UCSD-AML1 (cell line): ENCODE results near the gene BCOR.

Experiments used
- DNase-seq: peaks from one replicate; lab custom pipeline; 2025; ENCODE audit not compliant: unreplicated experiment; lab: John Stamatoyannopoulos, UW

BCOR gene

DNA sequence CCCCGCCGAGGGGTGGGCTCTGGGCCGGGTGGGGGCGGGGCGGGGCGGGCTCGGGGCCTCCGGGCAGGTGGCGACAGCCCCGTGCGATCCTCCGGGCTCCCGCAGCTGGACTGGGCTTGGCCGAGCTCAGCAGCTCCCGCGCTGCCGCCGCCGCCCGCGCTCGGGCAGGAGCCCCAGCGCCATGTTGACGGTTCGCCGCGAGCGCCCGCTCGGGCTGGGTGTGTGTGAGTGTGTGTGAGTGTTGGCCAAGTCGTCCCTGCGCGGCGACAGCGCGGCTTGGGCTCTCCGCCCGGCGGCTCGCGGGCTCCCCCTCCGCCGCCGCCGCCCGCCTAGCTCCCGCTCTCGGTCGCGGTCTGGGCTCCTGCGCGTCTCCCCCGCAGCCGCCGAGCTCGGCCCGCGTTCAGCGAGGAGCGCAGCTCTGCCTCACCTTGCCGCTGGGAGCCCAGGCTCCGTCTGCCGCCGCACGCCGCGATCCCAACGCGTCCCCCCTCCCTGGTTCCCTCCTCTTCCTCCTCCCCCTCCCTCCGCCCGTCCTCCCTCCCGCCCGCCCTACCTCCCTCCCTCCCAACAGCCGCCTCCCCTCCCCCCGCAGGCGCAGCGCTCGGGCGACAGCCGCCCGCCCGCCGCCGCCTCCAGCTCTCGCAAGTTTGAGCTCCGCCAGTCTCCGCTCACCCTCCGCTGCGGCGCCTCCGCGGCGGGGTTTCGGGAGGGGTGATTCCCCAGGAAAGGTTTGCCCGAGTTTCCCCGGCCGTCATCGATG is at the start of gene BCOR:
Gene BCOR, minus strand, starts transcription at position 455 of the 760 bp plus-strand sequence. CDS start 20,029 bp downstream, outside the sequence.
- DNase-seq = peak; percentile 74

DNA sequence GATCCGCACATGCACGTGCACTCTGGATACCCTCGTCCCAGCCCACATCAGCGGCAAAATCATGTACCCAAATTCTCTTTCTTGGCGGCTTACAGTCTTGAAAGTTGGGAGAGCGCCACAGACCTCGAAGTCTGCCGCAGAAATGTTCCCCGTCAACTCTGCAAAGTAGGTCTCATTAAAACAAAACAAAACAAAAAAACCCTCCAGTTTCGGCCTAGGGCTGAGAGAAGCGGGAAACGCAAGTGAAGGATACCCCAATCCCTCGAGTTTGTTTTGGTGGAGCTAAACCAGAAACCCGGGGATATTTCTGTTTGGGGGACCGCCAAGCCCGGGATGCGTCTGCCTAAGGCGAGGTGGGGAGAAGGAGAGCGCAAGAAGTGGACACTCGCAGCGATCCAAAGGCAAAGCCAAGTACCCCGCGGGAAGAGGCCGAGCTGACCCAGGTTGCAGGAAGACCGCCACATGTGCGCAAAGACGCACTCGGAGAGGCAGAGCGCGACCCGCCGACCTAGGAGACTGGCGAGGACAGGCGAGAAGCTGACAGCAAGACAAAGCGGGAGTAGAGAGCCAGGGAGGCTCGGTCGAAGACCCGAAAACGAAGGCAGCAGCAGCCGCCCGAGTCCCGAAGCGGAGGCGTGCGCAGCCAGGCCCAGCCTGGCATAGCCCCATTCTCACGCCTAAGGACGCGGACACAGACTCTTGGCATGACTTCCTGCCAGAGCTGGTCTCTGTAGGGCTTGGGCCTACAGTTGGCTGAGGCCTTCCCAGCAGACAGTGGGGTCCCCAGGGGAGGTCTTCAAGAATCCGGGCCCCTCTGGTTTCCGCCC is 49.6 kb upstream of the BCOR start:
- DNase-seq = no peak

DNA sequence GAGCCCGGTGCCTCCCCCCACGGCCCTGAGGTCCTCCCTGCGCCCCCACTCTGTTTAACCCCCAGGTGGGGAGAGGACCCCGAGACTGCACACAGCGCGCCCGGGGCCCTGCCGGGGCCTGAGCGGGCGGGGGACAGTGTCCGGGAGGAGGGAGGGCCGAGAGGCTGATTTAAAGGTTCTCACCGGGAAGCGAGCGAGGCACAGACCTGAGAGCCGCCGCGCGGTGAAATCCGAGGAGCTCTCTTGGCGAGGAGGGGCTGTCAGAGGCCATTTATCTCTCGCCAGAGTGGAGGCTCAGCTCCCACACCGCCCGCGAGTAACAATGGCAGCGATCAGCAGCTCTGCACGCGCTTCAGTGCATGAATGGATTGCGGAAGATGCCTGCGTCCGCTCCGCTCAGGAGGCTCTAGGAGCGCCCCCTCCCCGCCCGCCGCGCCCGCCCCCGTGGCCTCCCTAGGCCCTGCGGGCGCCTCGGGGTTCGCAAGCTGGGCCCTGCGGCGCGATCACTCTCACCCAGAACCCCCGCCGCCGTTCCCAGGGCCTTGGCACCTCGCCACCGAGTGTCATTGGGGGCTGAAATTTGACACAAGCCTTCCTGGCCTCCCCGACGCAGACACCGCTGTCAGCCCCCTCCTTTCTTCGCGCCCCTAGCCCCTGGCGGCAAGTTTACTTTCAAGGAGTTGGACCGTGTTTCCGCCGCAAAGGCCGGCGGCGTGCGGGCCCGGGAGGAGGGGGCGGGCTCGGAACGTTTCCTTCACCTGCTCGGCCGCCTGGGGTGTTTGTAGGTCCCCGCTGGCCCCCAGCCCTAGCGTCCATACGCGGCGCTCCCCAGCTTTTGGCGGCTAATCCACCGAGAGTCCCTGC is 48.7 kb upstream of the BCOR start:
- no peak for DNase-seq

DNA sequence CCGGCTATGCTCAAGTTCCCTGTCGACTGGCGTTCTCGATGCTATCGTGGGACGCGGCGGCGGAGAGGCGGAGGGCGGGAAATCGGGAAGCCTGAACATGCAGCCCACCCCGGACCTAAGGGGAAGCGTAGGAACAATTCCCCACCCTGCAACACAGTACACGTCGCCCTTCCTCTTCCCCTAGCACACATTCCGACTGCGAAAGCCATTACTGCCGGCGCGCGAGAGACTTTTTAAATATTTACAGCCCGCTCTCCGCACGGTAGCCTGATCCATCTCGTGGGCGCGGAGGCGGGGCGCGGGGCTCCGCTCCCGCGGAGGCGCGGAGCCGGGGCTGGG is 48.1 kb upstream of the BCOR start:
- no peak for DNase-seq

DNA sequence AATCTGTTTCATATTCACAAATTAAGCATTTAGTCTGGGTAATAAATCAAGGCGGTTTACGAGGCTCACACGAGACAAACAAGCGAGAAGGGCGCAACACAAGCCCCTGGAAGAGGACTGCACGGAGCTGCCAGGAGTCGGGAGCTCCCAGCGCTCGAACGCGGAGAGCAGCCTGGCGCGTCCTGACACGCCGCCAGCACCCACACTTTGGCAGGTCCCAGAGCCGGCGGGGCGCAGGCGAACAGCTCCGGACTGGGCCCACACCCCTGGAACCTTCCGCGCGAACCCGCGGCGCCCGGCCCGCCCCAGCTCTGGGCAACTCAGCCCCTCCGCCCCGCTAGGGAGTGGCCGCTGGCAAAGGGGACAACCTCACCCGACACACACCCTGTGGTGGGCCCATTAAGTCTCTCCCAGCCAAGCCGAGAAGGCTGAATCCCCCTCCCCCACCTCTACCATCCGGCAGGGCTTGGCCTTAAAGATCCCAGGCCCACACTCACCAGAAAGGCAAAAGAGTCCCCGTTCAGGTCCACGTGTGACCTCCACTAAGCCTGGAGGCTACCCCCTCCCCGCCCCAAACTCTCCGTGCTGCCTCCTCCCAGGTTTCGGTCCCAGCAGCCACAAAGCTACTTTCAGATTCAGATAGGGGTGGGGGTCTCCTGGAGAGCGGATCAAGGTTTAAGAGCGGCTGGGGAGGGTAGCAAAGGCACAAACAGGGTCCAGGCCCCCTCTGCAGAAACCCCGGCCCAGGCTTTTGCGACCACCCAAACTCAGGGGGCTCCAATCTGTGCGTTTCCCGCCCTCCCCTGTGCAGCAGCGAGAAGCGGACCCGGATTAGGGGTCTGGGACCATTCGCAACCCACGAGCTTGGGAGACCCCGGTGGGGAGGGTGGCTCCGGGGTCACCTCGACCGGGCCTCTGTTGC is 47.5 kb upstream of the BCOR start:
- no peak for DNase-seq

DNA sequence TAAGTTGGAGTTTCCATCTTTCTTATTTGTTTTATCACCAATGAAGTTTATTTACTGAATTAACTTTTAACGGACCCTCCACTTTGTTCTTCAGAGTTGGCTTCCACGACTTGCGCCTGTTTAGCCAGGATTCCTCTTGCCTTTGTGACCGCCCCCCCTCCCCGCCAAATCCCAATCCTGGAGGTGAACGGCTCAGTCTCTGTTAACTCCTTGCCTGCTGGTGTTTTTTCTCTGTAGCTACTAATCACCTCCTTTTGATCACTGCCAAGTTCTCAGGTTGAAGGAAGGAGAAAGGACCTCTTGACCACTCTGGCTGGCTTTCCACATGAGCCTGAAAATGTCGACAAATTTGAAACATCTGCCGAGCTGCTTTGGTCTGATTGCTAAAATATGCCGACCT is 46.8 kb upstream of the BCOR start:
- DNase-seq = no peak

DNA sequence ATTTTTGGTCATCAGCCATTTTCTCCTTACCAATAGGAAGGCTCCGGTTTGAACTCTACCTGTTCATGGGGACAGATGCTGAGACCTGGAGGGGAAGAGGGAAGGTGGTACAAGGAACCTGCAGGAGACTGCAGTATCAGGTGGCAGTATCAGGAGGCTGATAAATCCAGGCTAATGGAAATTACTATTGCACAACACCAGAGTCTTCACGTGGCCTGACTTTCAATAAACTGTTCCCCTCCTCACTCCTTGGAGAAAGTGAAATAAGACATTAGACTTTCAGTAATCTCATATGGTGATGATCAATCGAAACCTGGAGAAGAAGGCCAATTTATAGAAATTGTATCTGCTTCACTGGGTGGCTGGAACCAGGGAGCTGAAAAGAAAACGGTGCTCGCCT is 46.2 kb upstream of the BCOR start:
- DNase-seq = no peak

DNA sequence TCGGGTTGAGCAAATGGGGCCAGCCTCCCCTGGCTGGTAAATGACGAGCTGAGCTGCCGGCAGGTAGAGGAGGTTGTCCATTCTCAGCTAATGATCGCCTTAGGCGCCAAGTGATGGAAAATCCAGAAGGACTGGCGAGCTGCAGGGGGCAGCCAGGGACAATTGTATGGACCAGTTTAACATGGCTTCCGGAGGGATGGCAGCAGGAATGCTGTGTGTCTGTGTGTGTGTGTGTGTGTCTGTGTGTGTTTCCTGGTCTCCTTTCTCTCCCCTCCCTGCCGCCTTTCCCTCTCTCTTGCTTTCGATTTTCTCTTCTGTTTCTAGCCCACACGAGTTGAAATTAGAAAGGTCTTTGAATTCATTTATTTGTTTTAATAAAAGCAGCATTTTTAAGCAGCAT is 45.2 kb upstream of the BCOR start:
- no peak for DNase-seq

DNA sequence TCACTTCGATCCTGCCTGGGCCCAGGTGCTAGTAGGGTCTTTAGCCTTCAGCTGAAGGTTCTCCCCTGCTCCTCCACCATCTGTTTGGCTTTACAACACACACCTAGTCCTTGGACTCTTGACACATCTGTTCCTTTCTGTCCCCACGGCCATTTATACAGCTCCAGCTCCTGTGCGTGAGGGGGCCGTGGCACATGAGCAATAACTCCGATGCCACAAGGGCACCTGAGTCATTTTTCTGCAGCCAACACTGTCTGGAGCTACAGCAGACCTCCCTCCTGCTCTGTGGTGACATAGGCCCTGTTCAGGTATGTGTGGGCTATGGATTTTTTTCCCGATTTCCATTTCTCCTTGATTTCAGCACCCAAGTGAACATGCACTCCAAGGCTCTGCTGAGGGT is 44.7 kb upstream of the BCOR start:
- DNase-seq = no peak

DNA sequence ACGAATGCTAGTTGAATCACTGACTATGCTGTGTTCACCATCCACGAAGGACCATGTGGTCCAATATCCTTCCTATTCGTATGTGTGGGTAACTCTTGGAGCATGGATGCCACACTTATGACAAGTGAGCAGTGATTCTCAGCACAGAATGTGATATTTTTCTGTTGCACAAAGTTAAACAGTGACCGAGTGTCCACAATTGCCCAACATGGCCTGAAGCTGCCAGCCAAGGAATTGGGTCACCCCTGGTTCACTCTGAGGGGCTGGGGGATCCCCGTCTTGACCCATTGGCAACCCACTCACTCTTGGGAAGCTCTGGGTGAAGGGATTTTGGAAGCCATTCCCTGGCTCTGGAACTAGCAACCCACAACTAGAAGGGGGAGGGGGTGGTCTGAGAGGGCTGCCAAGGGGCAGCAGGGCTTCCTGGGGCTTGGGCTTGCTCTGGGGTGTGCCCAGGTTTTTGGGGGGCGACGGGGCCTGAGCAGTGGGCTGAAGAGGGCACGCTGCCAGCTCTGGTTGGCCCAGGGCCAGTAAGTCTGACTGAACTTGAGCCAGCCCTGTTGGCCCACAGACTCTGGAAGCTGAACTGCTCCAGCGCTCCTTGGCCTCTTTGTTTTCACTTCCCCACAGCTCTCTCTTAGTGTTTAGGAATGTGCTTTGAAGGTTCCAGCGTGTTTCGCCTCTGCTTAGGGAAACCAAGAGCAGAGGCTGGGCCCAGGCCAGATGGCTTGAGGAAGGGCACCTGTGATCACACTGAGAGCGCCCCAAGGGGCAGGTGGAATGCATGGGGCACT is 43.1 kb upstream of the BCOR start:
- DNase-seq = no peak

DNA sequence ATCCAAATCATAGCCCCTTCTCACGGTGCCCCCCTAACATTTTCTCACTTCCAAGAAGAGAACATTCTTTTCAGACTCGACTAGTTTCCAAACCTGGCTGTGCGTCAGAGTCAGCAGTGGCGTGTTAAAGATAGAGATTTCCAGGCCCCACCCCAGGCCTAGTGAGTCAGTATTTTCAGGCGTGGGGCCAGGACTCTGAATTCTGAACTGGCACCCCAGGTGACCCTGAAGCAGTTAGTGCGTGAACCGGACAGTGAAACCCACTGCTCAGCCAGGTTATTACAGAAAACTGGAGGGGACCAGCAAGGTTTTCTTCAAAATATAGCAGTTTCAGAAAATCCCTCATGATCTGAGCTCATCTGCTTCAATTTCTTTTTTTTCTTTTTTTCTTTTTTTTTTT is 35.0 kb upstream of the BCOR start:
- no peak for DNase-seq

DNA sequence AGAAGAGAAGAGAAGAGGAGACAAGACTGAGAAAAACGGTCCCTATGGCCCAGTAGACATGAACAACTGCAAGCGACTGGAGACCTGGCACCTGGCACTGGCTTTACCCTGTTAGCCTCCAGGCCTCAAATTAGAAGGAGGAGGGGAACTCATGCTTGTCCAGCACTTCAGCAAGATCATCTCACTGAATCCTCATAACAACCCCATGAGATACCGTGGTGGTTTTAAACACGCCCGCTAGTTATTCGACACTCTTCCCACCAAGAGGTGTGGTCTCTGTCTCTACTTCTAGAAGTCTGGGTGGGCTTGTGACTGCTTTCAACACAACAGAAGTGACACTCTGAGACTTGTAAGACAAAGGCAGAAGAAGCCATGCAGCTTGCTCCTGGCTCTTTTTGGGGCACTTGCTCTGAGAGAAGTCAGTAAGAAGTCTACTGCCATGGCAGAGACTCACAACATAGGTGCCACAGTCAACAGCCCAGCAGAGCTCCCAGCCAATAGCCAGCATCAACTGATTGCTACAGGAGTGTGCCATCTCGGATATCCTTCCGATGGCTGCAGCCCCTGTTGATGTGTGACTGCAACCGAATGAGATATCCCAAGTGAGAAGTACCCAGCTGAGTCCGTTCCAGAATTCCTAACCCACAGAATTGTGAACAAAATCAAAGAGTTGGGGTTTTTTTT is 34.0 kb upstream of the BCOR start:
- DNase-seq = no peak

DNA sequence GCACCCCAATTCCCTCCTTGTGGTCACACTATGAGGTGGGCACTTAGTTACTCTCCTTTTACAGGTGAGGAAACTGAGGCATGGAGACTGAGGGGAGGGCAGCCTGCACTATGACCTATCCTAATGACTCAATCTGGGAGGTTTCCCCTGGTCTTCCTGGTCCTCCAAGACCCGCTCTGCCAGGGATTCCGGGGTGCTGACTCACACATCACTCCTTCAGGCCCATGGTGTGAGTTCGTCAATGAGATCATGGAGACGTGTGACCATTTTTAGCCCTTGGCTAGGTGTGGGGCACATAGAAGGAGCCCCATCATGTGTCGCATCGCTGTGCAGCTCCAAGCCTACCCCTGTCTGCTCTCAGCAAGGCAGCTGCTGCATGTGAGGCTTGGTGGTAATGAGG is 32.4 kb upstream of the BCOR start:
- no peak for DNase-seq

DNA sequence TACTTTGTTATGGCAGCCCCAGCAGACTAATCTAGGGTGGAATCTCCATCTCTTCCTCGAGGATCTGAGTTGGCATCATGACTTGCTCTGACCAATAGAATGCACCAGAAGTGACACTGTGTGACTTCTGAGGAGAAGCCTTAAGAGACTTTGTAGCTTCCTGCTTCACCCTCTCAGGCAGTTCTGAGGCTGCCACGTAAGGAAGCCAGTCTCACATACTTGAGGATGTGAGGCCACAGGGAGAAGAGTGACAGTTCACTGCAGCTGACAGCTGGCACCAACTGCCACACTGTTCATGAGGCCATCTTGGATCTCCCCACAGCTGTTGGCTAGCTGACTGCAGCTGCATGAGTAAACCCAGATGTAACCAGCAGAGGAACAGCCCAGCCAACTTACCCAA is 29.3 kb upstream of the BCOR start:
- DNase-seq = peak; percentile 26

DNA sequence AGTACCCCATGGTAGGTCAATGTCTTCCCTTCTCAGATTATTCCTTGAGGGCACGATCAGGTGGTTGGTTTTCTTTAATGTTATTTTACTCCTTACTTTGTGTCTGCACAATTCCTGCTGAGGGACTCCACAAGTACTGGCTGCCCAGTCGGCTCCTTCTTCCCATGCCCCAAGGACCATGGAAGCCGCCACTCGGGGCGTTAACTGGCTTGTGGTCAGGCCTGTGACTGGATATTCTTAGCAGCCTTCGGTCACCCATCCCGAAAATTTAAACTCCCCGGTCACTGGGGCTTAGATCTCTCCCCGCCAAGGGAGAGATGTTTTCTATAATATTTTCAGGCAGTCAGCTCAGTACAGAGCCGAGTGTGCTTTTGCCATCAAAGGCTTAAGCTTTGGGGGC is 24.7 kb upstream of the BCOR start:
- DNase-seq = no peak

DNA sequence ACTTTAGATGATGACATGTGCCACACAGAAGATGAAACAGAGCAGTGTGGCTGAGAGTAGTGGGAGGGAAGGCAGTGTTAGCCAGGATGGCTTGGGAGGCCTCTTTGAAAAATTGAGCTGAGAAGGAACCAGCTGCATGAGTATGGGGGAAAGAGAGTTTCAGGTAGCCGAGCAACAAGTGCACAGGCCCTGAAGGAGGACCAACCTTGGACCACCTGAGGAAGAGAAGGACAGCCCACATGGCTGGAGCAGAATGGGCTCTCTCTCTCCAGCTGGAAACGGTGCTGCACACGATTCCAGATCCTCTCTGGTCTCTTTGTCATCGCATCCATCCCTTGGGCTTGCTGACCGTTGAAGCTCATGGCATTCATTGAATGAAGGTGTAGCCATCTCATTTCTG is 23.9 kb upstream of the BCOR start:
- no peak for DNase-seq

DNA sequence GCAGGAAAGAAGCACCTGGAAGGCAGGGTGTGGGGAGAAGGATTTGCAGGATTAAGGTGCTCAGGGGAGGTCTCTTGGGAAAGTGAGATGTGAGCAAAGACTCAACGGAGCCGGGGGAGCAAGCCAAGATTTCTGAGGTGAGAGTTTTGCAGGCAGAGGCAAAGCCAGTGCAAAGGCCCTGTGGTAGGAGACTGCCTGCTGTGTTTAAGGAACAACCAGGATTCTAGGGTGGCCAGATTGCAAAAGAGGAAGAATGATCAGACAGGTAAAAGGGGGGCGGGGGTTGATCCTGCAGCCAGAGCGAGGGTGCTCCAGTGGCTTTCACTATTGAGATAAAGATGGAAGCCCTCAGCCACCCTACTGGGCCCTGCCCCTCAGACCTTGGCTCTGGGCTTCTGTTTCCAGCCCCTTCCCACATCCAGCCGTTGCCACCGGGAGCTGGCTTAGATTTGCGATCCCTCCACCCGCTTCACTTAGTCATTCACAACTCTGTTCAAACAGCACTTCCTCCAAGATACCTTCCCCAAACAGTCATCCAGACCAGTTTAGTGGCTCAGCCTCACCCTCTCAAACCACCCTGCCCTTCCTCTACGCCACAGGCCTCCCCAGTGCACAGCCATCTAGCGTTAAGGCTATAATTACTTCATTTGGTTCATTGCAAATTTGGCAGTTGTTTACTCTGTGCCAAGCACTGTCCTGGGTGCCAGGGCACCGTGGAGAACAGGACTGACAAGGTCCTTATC is 23.3 kb upstream of the BCOR start:
- peak; percentile 21 for DNase-seq

DNA sequence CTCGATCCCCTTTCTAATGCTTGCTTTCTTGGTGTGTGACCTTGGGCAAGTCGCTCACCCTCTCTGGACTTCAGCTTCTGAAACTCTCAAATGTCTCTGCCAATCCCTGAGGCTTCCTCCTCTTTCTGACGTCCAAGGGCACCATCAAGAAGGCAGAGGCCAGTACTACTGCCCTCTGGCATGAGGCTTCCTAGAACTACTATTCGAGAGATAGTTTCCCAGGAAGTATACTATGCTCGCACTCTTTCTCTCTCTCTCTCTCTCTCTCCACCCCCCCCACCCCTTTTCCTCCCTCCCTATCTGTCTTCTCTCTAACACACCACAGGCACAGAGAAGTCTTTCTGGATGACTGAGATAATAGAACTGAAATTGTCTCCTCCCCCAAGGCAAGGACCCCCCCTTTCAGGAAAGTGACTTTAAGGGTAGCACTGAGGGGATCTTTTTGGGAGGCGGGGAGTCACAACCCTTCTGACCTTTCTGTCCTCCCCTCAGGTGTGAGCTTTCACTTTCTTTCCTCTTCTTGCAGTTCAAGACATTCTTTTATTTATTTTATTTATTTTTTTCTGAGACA is 20.0 kb upstream of the BCOR start:
- no peak for DNase-seq
